ENCODE measurements around the gene PRLR.

GRCh38 chr5:35158622-35159369, 71.5 kb downstream of the PRLR start:
- no peak for TF ChIP-seq POLR2A (IDR thresholded peaks at IDR 0.05)
- no peak for TF ChIP-seq CTCF (IDR thresholded peaks at IDR 0.05)
- TF ChIP-seq POLR2AphosphoS5 (IDR thresholded peaks at IDR 0.05), result no peak

All from prostate gland (tissue), 2 donors.